Endothelial cell (in vitro differentiated cells): ENCODE data around the gene PRPF40A. TPM values are rescaled to one million over a fixed set of nuclear protein-coding genes. Genes with fewer than 3 reads are reported as not detected.
"Not testable (repeated sequence)": the region's sequence is repeated elsewhere in the genome, so short reads cannot be mapped to it uniquely, and the experiment has no call there.

ENCODE experiments used
- DNase-seq: peaks from one replicate; pipeline ENCODE4 v3.0.0; 2021; ENCODE audit warnings: low spot score
- H3K27ac Mint-ChIP-seq: one replicate; pipeline ENCODE4 v1.8.0; 2021; ENCODE audit warnings: mixed read lengths, inconsistent platforms; ENCODE audit not compliant: unreplicated experiment
- H3K27me3 Mint-ChIP-seq: one replicate; pipeline ENCODE4 v1.8.0; 2021; ENCODE audit warnings: mild to moderate bottlenecking, moderate library complexity, mixed read lengths, inconsistent platforms; ENCODE audit not compliant: unreplicated experiment
- H3K36me3 Mint-ChIP-seq: one replicate; pipeline ENCODE4 v1.8.0; 2021; ENCODE audit warnings: mild to moderate bottlenecking, low read depth, mixed read lengths, inconsistent platforms; ENCODE audit not compliant: unreplicated experiment
- H3K4me1 Mint-ChIP-seq: one replicate; pipeline ENCODE4 v1.8.0; 2021; ENCODE audit warnings: mild to moderate bottlenecking, mixed read lengths, inconsistent platforms; ENCODE audit not compliant: unreplicated experiment
- H3K4me3 Mint-ChIP-seq: one replicate; pipeline ENCODE4 v1.8.0; 2021; ENCODE audit warnings: mild to moderate bottlenecking, mixed read lengths, inconsistent platforms; ENCODE audit not compliant: unreplicated experiment
- H3K9me3 Mint-ChIP-seq: one replicate; pipeline ENCODE4 v1.8.0; 2021; ENCODE audit warnings: mixed read lengths, inconsistent platforms; ENCODE audit not compliant: unreplicated experiment
- CTCF ChIP-seq: fragments of 200-600 bp; sonication (generic); IDR thresholded peaks from one replicate; pipeline ENCODE4 v1.5.0; 2021; ENCODE audit warnings: antibody characterized with exemption; ENCODE audit not compliant: unreplicated experiment
- total RNA-seq: library from RNA; stranded (reverse); fragmentation: NEBNext Ultra II Directional; extraction: Animal tissue kit (Norgen Biotek cat#: 25700); gene quantifications from one replicate; pipeline ENCODE4 v1.2.1, GENCODE V29; 2021; ENCODE audit not compliant: unreplicated experiment

PRPF40A gene
- total RNA-seq, 1 donor from 2014 or later = 128 TPM

GRCh38 chr2:152729844-152730243, 12.6 kb upstream of the PRPF40A start:
- no peak for TF ChIP-seq CTCF
- peaks cover 1% of the 10 kb centered on the region for H3K4me1 Mint-ChIP-seq
- no peaks in the 10 kb centered on the region for H3K36me3 Mint-ChIP-seq
- DNase-seq = no peak
- H3K27me3 Mint-ChIP-seq = no peaks in the 10 kb centered on the region
- no peak overlapping the region for H3K27ac Mint-ChIP-seq
- no peak overlapping the region for H3K4me3 Mint-ChIP-seq
- no peaks in the 10 kb centered on the region for H3K9me3 Mint-ChIP-seq

- Mint-ChIP-seq H3K4me1 (peaks cover 10% of the 10 kb centered on the region), H3K36me3 (peaks cover 2% of the 10 kb centered on the region), H3K27me3 (peaks cover 4% of the 10 kb centered on the region), H3K9me3 (no peaks in the 10 kb centered on the region), H3K4me3 (no peak overlapping the region), H3K27ac (no peak overlapping the region)
- DNase-seq = no peak
- no peak for TF ChIP-seq CTCF
Measured at GRCh38 chr2:152723918-152724317, 6.7 kb upstream of the PRPF40A start.

GRCh38 chr2:152722639-152723038, 5.4 kb upstream of the PRPF40A start:
- H3K27ac Mint-ChIP-seq, H3K4me3 Mint-ChIP-seq: not testable (repeated sequence)
- H3K4me1 Mint-ChIP-seq = peaks cover 11% of the 10 kb centered on the region

DNA sequence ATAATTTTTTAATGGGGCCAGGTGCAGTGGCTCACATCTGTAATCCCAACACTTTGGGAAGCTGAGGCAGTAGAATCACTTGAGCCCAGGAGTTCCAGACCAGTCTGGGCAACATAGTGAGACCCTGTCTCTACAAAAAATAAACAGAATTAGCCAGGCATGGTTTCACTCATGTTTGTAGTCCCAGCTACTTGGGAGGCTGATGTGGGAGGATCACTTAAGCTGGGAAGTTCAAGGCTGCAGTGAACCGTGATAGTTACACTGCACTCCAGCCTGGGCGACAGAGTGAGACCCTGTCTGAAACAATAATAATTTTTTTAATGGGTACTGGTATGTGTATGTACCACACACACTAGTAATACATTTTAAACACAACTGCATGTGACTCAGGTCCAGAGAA, 3.5 kb upstream of the PRPF40A start:
- Mint-ChIP-seq H3K4me3 (no peak overlapping the region), H3K27ac (no peak overlapping the region)
- TF ChIP-seq CTCF = no peak

More at GRCh38 chr2:152722639-152723038, 5.4 kb upstream of the PRPF40A start:
- not testable (repeated sequence) for H3K9me3 Mint-ChIP-seq, H3K27me3 Mint-ChIP-seq, H3K36me3 Mint-ChIP-seq, DNase-seq

GRCh38 chr2:152718909-152719645, 1.8 kb upstream of the PRPF40A start:
- H3K4me1 Mint-ChIP-seq = peaks cover 29% of the 10 kb centered on the region
- no peak for DNase-seq
- H3K27ac Mint-ChIP-seq = peak overlapping the region; percentile 77
- H3K27me3 Mint-ChIP-seq = peaks cover 18% of the 10 kb centered on the region
- peak overlapping the region; percentile 100 for H3K4me3 Mint-ChIP-seq
- TF ChIP-seq CTCF = no peak
- H3K9me3 Mint-ChIP-seq = no peaks in the 10 kb centered on the region
- peaks cover 19% of the 10 kb centered on the region for H3K36me3 Mint-ChIP-seq

More for the DNA sequence above, 3.5 kb upstream of the PRPF40A start:
- H3K36me3 Mint-ChIP-seq = peaks cover 15% of the 10 kb centered on the region
- no peak for DNase-seq
- peaks cover 17% of the 10 kb centered on the region for H3K27me3 Mint-ChIP-seq
- no peaks in the 10 kb centered on the region for H3K9me3 Mint-ChIP-seq
- H3K4me1 Mint-ChIP-seq = peaks cover 23% of the 10 kb centered on the region
